DOHH2 (cell line): ENCODE data around the gene HAPLN3.

Source experiments
- H3F3A ChIP-seq: fragments of 200-600 bp; sonication (generic), shearing (Covaris generic); 2 replicates; pipeline ENCODE4 v1.6.0; 2016; ENCODE audit warnings: antibody characterized with exemption, mild to moderate bottlenecking; ENCODE audit not compliant: control insufficient read depth, insufficient read depth
- H3K27ac ChIP-seq: fragments of 200-600 bp; sonication (generic); 2 replicates; pipeline ENCODE4 v1.5.1; 2014; ENCODE audit warnings: low read depth, mild to moderate bottlenecking, low read length, moderate library complexity
- H3K27me3 ChIP-seq: fragments of 200-600 bp; sonication (generic); 2 replicates; pipeline ENCODE4 v1.6.1; 2014; ENCODE audit warnings: mild to moderate bottlenecking, low read length, mixed read lengths; ENCODE audit not compliant: control insufficient read depth
- H3K36me3 ChIP-seq: fragments of 200-600 bp; sonication (generic); 2 replicates; pipeline ENCODE4 v1.6.1; 2014; ENCODE audit warnings: mild to moderate bottlenecking, low read length, moderate library complexity, mixed read lengths; ENCODE audit not compliant: control insufficient read depth
- H3K4me1 ChIP-seq: fragments of 200-600 bp; sonication (generic); 2 replicates; pipeline ENCODE4 v1.6.1; 2014; ENCODE audit warnings: mild to moderate bottlenecking, low read length, mixed read lengths; ENCODE audit not compliant: control insufficient read depth
- H3K4me2 ChIP-seq: fragments of 200-600 bp; sonication (generic); 2 replicates; pipeline ENCODE4 v1.6.0; 2014; ENCODE audit warnings: mild to moderate bottlenecking, low read length, moderate library complexity
- H3K4me3 ChIP-seq: fragments of 200-600 bp; sonication (generic); 2 replicates; pipeline ENCODE4 v1.5.1; 2014; ENCODE audit warnings: mild to moderate bottlenecking, low read length, mixed read lengths
- H3K79me2 ChIP-seq: fragments of 200-600 bp; sonication (generic); 2 replicates; pipeline ENCODE4 v1.6.1; 2014; ENCODE audit warnings: mild to moderate bottlenecking, low read length, mixed read lengths; ENCODE audit not compliant: control insufficient read depth
- H3K9me2 ChIP-seq: fragments of 200-600 bp; sonication (generic); replicated peaks from 2 replicates; pipeline ENCODE4 v1.6.1; 2014; ENCODE audit warnings: mild to moderate bottlenecking, low read length, mixed read lengths; ENCODE audit not compliant: control insufficient read depth
- H3K9me3 ChIP-seq: fragments of 200-600 bp; sonication (generic); 2 replicates; pipeline ENCODE4 v1.6.1; 2014; ENCODE audit warnings: antibody characterized with exemption, low read length, mixed read lengths; ENCODE audit not compliant: control insufficient read depth, insufficient read depth
- H4K20me1 ChIP-seq: fragments of 200-600 bp; sonication (generic); 2 replicates; pipeline ENCODE4 v1.6.0; 2014; ENCODE audit warnings: low read depth, mild to moderate bottlenecking, antibody characterized with exemption, low read length, moderate library complexity; ENCODE audit not compliant: control insufficient read depth, insufficient read depth
- CTCF ChIP-seq: fragments of 200-600 bp; sonication (generic); IDR thresholded peaks from one replicate; pipeline ENCODE4 v1.5.1; 2014; ENCODE audit warnings: antibody characterized with exemption, mild to moderate bottlenecking, low read depth, low read length; ENCODE audit not compliant: poor library complexity, severe bottlenecking
- EZH2phosphoT487 ChIP-seq: fragments of 200-600 bp; sonication (generic); IDR thresholded peaks from 2 replicates; pipeline ENCODE4 v1.6.1; 2017; ENCODE audit warnings: borderline replicate concordance, mild to moderate bottlenecking, antibody characterized with exemption, low read length, moderate library complexity, mixed read lengths

Gene HAPLN3

GRCh38 chr15:88873786-88874185 lies 21.6 kb downstream of the HAPLN3 start:
- H3K36me3 ChIP-seq: no peaks in the 10 kb centered on the region
- no peaks in the 10 kb centered on the region for H3K27me3 ChIP-seq
- TF ChIP-seq CTCF (no peak), EZH2phosphoT487 (no peak)
- no peak overlapping the region for H3K4me3 ChIP-seq
- no peaks in the 10 kb centered on the region for H3F3A ChIP-seq
- H4K20me1 ChIP-seq: no peaks in the 10 kb centered on the region
- no peaks in the 10 kb centered on the region for H3K79me2 ChIP-seq
- no peaks in the 10 kb centered on the region for H3K9me2 ChIP-seq
- H3K4me2 ChIP-seq: no peak overlapping the region
- H3K4me1 ChIP-seq: no peaks in the 10 kb centered on the region
- H3K9me3 ChIP-seq: no peaks in the 10 kb centered on the region
- H3K27ac ChIP-seq: no peak overlapping the region

GRCh38 chr15:88872706-88873105 lies 22.6 kb downstream of the HAPLN3 start:
- TF ChIP-seq CTCF (no peak), EZH2phosphoT487 (no peak)
- no peaks in the 10 kb centered on the region for H3F3A ChIP-seq
- no peaks in the 10 kb centered on the region for H3K27me3 ChIP-seq
- no peaks in the 10 kb centered on the region for H4K20me1 ChIP-seq
- no peaks in the 10 kb centered on the region for H3K36me3 ChIP-seq
- H3K79me2 ChIP-seq: no peaks in the 10 kb centered on the region
- no peak overlapping the region for H3K27ac ChIP-seq
- H3K4me1 ChIP-seq: no peaks in the 10 kb centered on the region
- no peak overlapping the region for H3K4me2 ChIP-seq
- no peaks in the 10 kb centered on the region for H3K9me3 ChIP-seq
- no peaks in the 10 kb centered on the region for H3K9me2 ChIP-seq
- H3K4me3 ChIP-seq: no peak overlapping the region

- H3K4me3 ChIP-seq: no peak overlapping the region
- no peaks in the 10 kb centered on the region for H3K27me3 ChIP-seq
- no peaks in the 10 kb centered on the region for H3K9me3 ChIP-seq
- no peaks in the 10 kb centered on the region for H3F3A ChIP-seq
- no peaks in the 10 kb centered on the region for H4K20me1 ChIP-seq
- H3K27ac ChIP-seq: no peak overlapping the region
- no peaks in the 10 kb centered on the region for H3K9me2 ChIP-seq
- H3K36me3 ChIP-seq: no peaks in the 10 kb centered on the region
- H3K4me2 ChIP-seq: no peak overlapping the region
- no peaks in the 10 kb centered on the region for H3K79me2 ChIP-seq
- TF ChIP-seq EZH2phosphoT487 (no peak), CTCF (no peak)
- no peaks in the 10 kb centered on the region for H3K4me1 ChIP-seq
These were observed 23.2 kb downstream of the HAPLN3 start for GRCh38 chr15:88872106-88872505.

GRCh38 chr15:88871313-88871712 lies 24.0 kb downstream of the HAPLN3 start:
- Histone ChIP-seq H3K27me3 (no peaks in the 10 kb centered on the region), H3K9me3 (no peaks in the 10 kb centered on the region), H4K20me1 (no peaks in the 10 kb centered on the region), H3K9me2 (no peaks in the 10 kb centered on the region), H3K27ac (no peak overlapping the region), H3K79me2 (no peaks in the 10 kb centered on the region), H3F3A (no peaks in the 10 kb centered on the region), H3K4me2 (no peak overlapping the region), H3K4me1 (no peaks in the 10 kb centered on the region), H3K4me3 (no peak overlapping the region), H3K36me3 (no peaks in the 10 kb centered on the region)
- TF ChIP-seq CTCF (no peak), EZH2phosphoT487 (no peak)
